ENCODE results near the gene PRRC2A. TPM values are rescaled to one million over a fixed set of nuclear protein-coding genes. Genes with fewer than 3 reads are reported as not detected.

PRRC2A gene
- total RNA-seq, 4 donors from 2014 or later: 67.1 to 133 (median 126) TPM

- H3K27me3 ChIP-seq: no peaks in the 10 kb centered on the region
- DNase-seq: no peak
- peaks cover 0 to 99% (median 0%) of the 10 kb centered on the region in 3 donors for H3K36me3 ChIP-seq
- no peaks in the 10 kb centered on the region for H3K4me1 ChIP-seq
- no peaks in the 10 kb centered on the region for H3K9me3 ChIP-seq
- no peak overlapping the region for H3K27ac ChIP-seq
- H3K4me3 ChIP-seq: no peak overlapping the region
- TF ChIP-seq POLR2A (IDR thresholded peaks at IDR 0.05): no peak
- no peak for TF ChIP-seq CTCF (IDR thresholded peaks at IDR 0.05)
These were observed 9.8 kb downstream of the PRRC2A start for GRCh38 chr6:31630177-31630934.

GRCh38 chr6:31631209-31631608 is 10.7 kb downstream of the PRRC2A start:
- H3K36me3 ChIP-seq: peaks cover 0 to 99% (median 0%) of the 10 kb centered on the region in 3 donors
- TF ChIP-seq POLR2A (IDR thresholded peaks at IDR 0.05) (no peak), CTCF (IDR thresholded peaks at IDR 0.05) (no peak)
- H3K9me3 ChIP-seq: no peaks in the 10 kb centered on the region
- DNase-seq: no peak
- no peak overlapping the region for H3K4me3 ChIP-seq
- no peaks in the 10 kb centered on the region for H3K4me1 ChIP-seq
- no peaks in the 10 kb centered on the region for H3K27me3 ChIP-seq
- H3K27ac ChIP-seq: no peak overlapping the region

- Histone ChIP-seq H3K4me3 (no peak overlapping the region), H3K9me3 (no peaks in the 10 kb centered on the region), H3K27me3 (no peaks in the 10 kb centered on the region), H3K4me1 (no peaks in the 10 kb centered on the region), H3K27ac (no peak overlapping the region), H3K36me3 (peaks cover 0 to 99% (median 0%) of the 10 kb centered on the region in 3 donors)
- TF ChIP-seq POLR2A (IDR thresholded peaks at IDR 0.05) (no peak), CTCF (IDR thresholded peaks at IDR 0.05) (no peak)
- DNase-seq: no peak
These were observed 11.3 kb downstream of the PRRC2A start for GRCh38 chr6:31631681-31632278.

GRCh38 chr6:31632279-31632946 is 11.9 kb downstream of the PRRC2A start:
- no peak for DNase-seq
- TF ChIP-seq POLR2A (IDR thresholded peaks at IDR 0.05): no peak
- TF ChIP-seq CTCF (IDR thresholded peaks at IDR 0.05): no peak
- no peaks in the 10 kb centered on the region for H3K4me1 ChIP-seq
- no peaks in the 10 kb centered on the region for H3K9me3 ChIP-seq
- H3K4me3 ChIP-seq: no peak overlapping the region
- H3K36me3 ChIP-seq: peaks cover 0 to 99% (median 0%) of the 10 kb centered on the region in 3 donors
- no peak overlapping the region for H3K27ac ChIP-seq
- no peaks in the 10 kb centered on the region for H3K27me3 ChIP-seq

- no peaks in the 10 kb centered on the region for H3K4me1 ChIP-seq
- no peak for TF ChIP-seq POLR2A (IDR thresholded peaks at IDR 0.05)
- TF ChIP-seq CTCF (IDR thresholded peaks at IDR 0.05): no peak
- H3K36me3 ChIP-seq: peaks cover 0 to 99% (median 0%) of the 10 kb centered on the region in 3 donors
- H3K9me3 ChIP-seq: no peaks in the 10 kb centered on the region
- H3K27ac ChIP-seq: no peak overlapping the region
- H3K4me3 ChIP-seq: no peak overlapping the region
- no peak for DNase-seq
- H3K27me3 ChIP-seq: no peaks in the 10 kb centered on the region
These were observed 12.9 kb downstream of the PRRC2A start for GRCh38 chr6:31633447-31633846.
